NCI-H146 (cell line): ENCODE data around the gene PHF21B.
"Not testable (repeated sequence)": the region's sequence is repeated elsewhere in the genome, so short reads cannot be mapped to it uniquely, and the experiment has no call there.

Experiments used
- DNase-seq: peaks from one replicate; lab custom pipeline; 2025; lab: John Stamatoyannopoulos, UW

The PHF21B gene

GRCh38 chr22:44961682-44962081 lies 48.1 kb downstream of the PHF21B start:
- DNase-seq: not testable (repeated sequence)

GRCh38 chr22:44956840-44957767 lies 52.7 kb downstream of the PHF21B start:
- DNase-seq: peak; percentile 15

- no peak for DNase-seq
These were observed 54.7 kb downstream of the PHF21B start for GRCh38 chr22:44955102-44955501.

GRCh38 chr22:44954149-44954548 lies 55.7 kb downstream of the PHF21B start:
- no peak for DNase-seq

- peak; percentile 61 for DNase-seq
These were observed 56.7 kb downstream of the PHF21B start for GRCh38 chr22:44952863-44953746.

GRCh38 chr22:44951510-44951816 lies 58.3 kb downstream of the PHF21B start:
- DNase-seq: no peak

GRCh38 chr22:44950806-44951509 lies 58.8 kb downstream of the PHF21B start:
- no peak for DNase-seq

- no peak for DNase-seq
These were observed 62.0 kb downstream of the PHF21B start for GRCh38 chr22:44947846-44948245.

- DNase-seq: no peak
These were observed 62.8 kb downstream of the PHF21B start for GRCh38 chr22:44947049-44947448.

- no peak for DNase-seq
These were observed 64.8 kb downstream of the PHF21B start for GRCh38 chr22:44944883-44945601.

GRCh38 chr22:44943701-44944324 lies 66.0 kb downstream of the PHF21B start:
- DNase-seq: no peak

GRCh38 chr22:44942979-44943700 lies 66.7 kb downstream of the PHF21B start:
- no peak for DNase-seq

- DNase-seq: no peak
These were observed 67.7 kb downstream of the PHF21B start for GRCh38 chr22:44942056-44942455.

- DNase-seq: no peak
These were observed 68.6 kb downstream of the PHF21B start for GRCh38 chr22:44941207-44941606.

GRCh38 chr22:44940130-44940529 lies 69.7 kb downstream of the PHF21B start:
- peak; percentile 3 for DNase-seq

GRCh38 chr22:44939451-44939850 lies 70.4 kb downstream of the PHF21B start:
- DNase-seq: no peak

- DNase-seq: no peak
These were observed 70.9 kb downstream of the PHF21B start for GRCh38 chr22:44938886-44939285.

- DNase-seq: no peak
These were observed 72.6 kb downstream of the PHF21B start for GRCh38 chr22:44937216-44937615.

- DNase-seq: no peak
These were observed 73.6 kb downstream of the PHF21B start for GRCh38 chr22:44936201-44936600.

- DNase-seq: no peak
These were observed 74.1 kb downstream of the PHF21B start for GRCh38 chr22:44935724-44936123.

- no peak for DNase-seq
These were observed 75.4 kb downstream of the PHF21B start for GRCh38 chr22:44934454-44934735.
